Stomach (tissue), 9 donors: ENCODE results near the gene CNKSR1. TPM values are rescaled to one million over a fixed set of nuclear protein-coding genes. Genes with fewer than 3 reads are reported as not detected.

Experiments used
- DNase-seq, 2 donors: peaks; one replicate each; pipeline versions ENCODE4 v3.0.0 to v3.0.0-alpha.2; 2013 to 2019
- H3K27ac ChIP-seq, 5 donors: fragments of 200-600 bp in 4 of 5; sonication (generic) in 4 of 5; one replicate each; pipeline ENCODE4 v1.5.1; 2013 to 2019; ENCODE audit warnings: mild to moderate bottlenecking in 1 of 5, moderate library complexity in 1 of 5
- H3K27me3 ChIP-seq, 3 donors: fragments of 200-600 bp; sonication (generic); one replicate each; pipeline ENCODE4 v1.5.1; 2017 to 2019; ENCODE audit warnings: mixed run types in 1 of 3
- H3K36me3 ChIP-seq, 4 donors: fragments of 200-600 bp; sonication (generic); 1 replicate in 3 of 4; 2 replicates in 1 of 4; pipeline ENCODE4 v1.5.1; 2016 to 2019
- H3K4me1 ChIP-seq, 4 donors: fragments of 200-600 bp; sonication (generic); one replicate each; pipeline ENCODE4 v1.5.1; 2016 to 2019
- H3K4me3 ChIP-seq, 4 donors: fragments of 200-600 bp; sonication (generic) in 3 of 4; one replicate each; pipeline ENCODE4 v1.5.1; 2016 to 2019; ENCODE audit warnings: mild to moderate bottlenecking in 1 of 4
- H3K9me3 ChIP-seq, 4 donors: fragments of 200-600 bp; sonication (generic); one replicate each; pipeline ENCODE4 v1.5.1; 2016 to 2019
- CTCF ChIP-seq, 7 experiments: fragments of 450-650 bp in 4 of 7; fragments of 200-600 bp in 3 of 7; sonication (generic) in 3 of 7; IDR thresholded peaks; one replicate each; pipeline ENCODE4 v1.5.1; 2016 to 2019; ENCODE audit warnings: antibody characterized with exemption in 7 of 7, control low read depth in 2 of 7, mild to moderate bottlenecking in 1 of 7
- EP300 ChIP-seq: sonication (generic); formaldehyde crosslinking; IDR thresholded peaks from one replicate; pipeline ENCODE4 v1.6.1; 2017; ENCODE audit warnings: antibody characterized with exemption
- POLR2A ChIP-seq, 4 donors: fragments of 450-650 bp; IDR thresholded peaks; one replicate each; pipeline ENCODE4 v1.6.1; 2016; ENCODE audit warnings: antibody characterized with exemption in 4 of 4, control low read depth in 2 of 4, mild to moderate bottlenecking in 1 of 4, moderate library complexity in 1 of 4
- POLR2AphosphoS5 ChIP-seq, 3 donors: sonication (generic); formaldehyde crosslinking; IDR thresholded peaks; one replicate each; pipeline ENCODE4 v1.6.1; 2016; ENCODE audit warnings: antibody characterized with exemption in 3 of 3
- WGBS, 5 donors: extraction: QIAGEN DNeasy Blood & Tissue Kit in 3 of 5; methylation state at CpG; one replicate each; pipeline versions ENCODE4 v1.1.5 to v1.1.7; 2013 to 2018; 5-methylcytosine and 5-hydroxymethylcytosine counted together
- intact Hi-C: fragments of 100-400 bp; cut with DNase I; formaldehyde crosslinking; loops from one replicate; pipeline ENCODE4 v1.15.1; 2023; ENCODE audit warnings: low total_unique reads
- polyA plus RNA-seq, 3 donors: library from polyadenylated mRNA; stranded (reverse); fragments of 200-250 nt; gene quantifications; one replicate each; pipeline ENCODE4 v1.2.3, GENCODE V29; 2013
- total RNA-seq, 5 donors: library from RNA; depleted of rRNA; stranded (reverse); fragments of >200 nt; gene quantifications; one replicate each; pipeline versions ENCODE4 v1.1.0 to v1.2.3, GENCODE V29; 2014 to 2016
- donor health status: healthy with polysubstance abuse.
- donor health status: Bipolar disorder and iron deficiency.
- donor health status: healthy.

CNKSR1 gene
- total and polyA plus RNA-seq, 8 donors = 10.4 to 70.3 (median 21.1) TPM

GRCh38 chr1:26234644-26235370 is 57.5 kb downstream of the CNKSR1 start:
- peak overlapping the region; percentile 90 to 96 (median 92) for H3K27ac ChIP-seq
- WGBS, 5 donors = 1 to 3% (median 2%) methylated on average over 30 of the region's 30 CpGs
- no peaks in the 10 kb centered on the region for H3K27me3 ChIP-seq
- H3K4me3 ChIP-seq = peak overlapping the region; percentile 71 to 85 (median 72)
- no peak for TF ChIP-seq POLR2AphosphoS5 (IDR thresholded peaks at IDR 0.05)
- peak in 1 of 7 experiments; percentile 5 for TF ChIP-seq CTCF (IDR thresholded peaks at IDR 0.05)
- DNase-seq = peak in 1 of 2 donors; percentile 60
- no peaks in the 10 kb centered on the region for H3K9me3 ChIP-seq
- H3K36me3 ChIP-seq = no peaks in the 10 kb centered on the region
- intact Hi-C loops = no loop called here
- H3K4me1 ChIP-seq = peaks cover 9 to 30% (median 14%) of the 10 kb centered on the region in 4 donors

GRCh38 chr1:26237230-26237966 is 60.1 kb downstream of the CNKSR1 start:
- Histone ChIP-seq H3K9me3 (no peaks in the 10 kb centered on the region), H3K4me3 (no peak overlapping the region), H3K36me3 (peaks cover 0 to 6% (median 2%) of the 10 kb centered on the region in 4 donors), H3K27me3 (no peaks in the 10 kb centered on the region), H3K27ac (no peak overlapping the region), H3K4me1 (peaks cover 9 to 30% (median 14%) of the 10 kb centered on the region in 4 donors)
- intact Hi-C loops = no loop called here
- DNase-seq = no peak
- TF ChIP-seq EP300 (no peak), POLR2A (IDR thresholded peaks at IDR 0.05) (no peak), CTCF (IDR thresholded peaks at IDR 0.05) (no peak), POLR2AphosphoS5 (IDR thresholded peaks at IDR 0.05) (no peak)
- 51 to 63% (median 56%) methylated on average over 6 of the region's 6 CpGs for WGBS, 5 donors

Other genes with a start within 250 kb of the CNKSR1 start
- gene PAFAH2, start 179.4 kb upstream of the CNKSR1 start, total RNA-seq = 10 to 100 TPM in 3 of 5 donors, 1 to 10 TPM in 1, under 1 TPM in 1; 0.58 to 25.5 (median 14.9) TPM
- 10 to 100 TPM in 2 of 3 donors, 1 to 10 TPM in 1; 6.5 to 13.3 (median 12.8) TPM for gene PAFAH2, start 179.4 kb upstream of the CNKSR1 start, polyA plus RNA-seq
- 10 to 100 TPM in 1 of 5 donors, under 1 TPM in 1, not detected in 3; 0.18 to 26.3 TPM for gene EXTL1, start 155.7 kb upstream of the CNKSR1 start, total RNA-seq
- gene EXTL1, start 155.7 kb upstream of the CNKSR1 start, polyA plus RNA-seq = under 1 TPM in 2 of 3 donors, not detected in 1; 0.18 to 0.44 TPM
- gene SLC30A2, start 131.4 kb upstream of the CNKSR1 start, total RNA-seq = 1 to 10 TPM in 1 of 5 donors, not detected in 4; 2.0 TPM
- gene SLC30A2, start 131.4 kb upstream of the CNKSR1 start, polyA plus RNA-seq = under 1 TPM in 2 of 3 donors, not detected in 1; 0.30 to 0.46 TPM
- under 1 TPM in 1 of 5 donors, not detected in 4; 0.37 TPM for gene TRIM63, start 109.9 kb upstream of the CNKSR1 start, total RNA-seq
- 1 to 10 TPM in 1 of 3 donors, under 1 TPM in 2; 0.40 to 6.0 (median 0.44) TPM for gene TRIM63, start 109.9 kb upstream of the CNKSR1 start, polyA plus RNA-seq
- 10 to 100 TPM in 3 of 5 donors, 1 to 10 TPM in 2; 1.8 to 33.8 (median 11.0) TPM for gene PDIK1L, start 65.7 kb upstream of the CNKSR1 start, total RNA-seq
- 1 to 10 TPM; 2.6 to 4.1 (median 2.9) TPM for gene PDIK1L, start 65.7 kb upstream of the CNKSR1 start, polyA plus RNA-seq
- 10 to 100 TPM in 1 of 5 donors, 1 to 10 TPM in 1, not detected in 3; 1.3 to 15.6 TPM for gene FAM110D, start 18.4 kb upstream of the CNKSR1 start, total RNA-seq
- 1 to 10 TPM in 2 of 3 donors, under 1 TPM in 1; 1.00 to 2.7 (median 1.4) TPM for gene FAM110D, start 18.4 kb upstream of the CNKSR1 start, polyA plus RNA-seq
- gene C1orf232, start 8.5 kb upstream of the CNKSR1 start, total RNA-seq = not detected
- not detected for gene C1orf232, start 8.5 kb upstream of the CNKSR1 start, polyA plus RNA-seq
- gene ZNF593, start 7.6 kb upstream of the CNKSR1 start, total RNA-seq = 10 to 100 TPM in 4 of 5 donors, not detected in 1; 10.6 to 74.1 (median 39.3) TPM
- gene ZNF593, start 7.6 kb upstream of the CNKSR1 start, polyA plus RNA-seq = 100 to 1,000 TPM; 101 to 138 (median 133) TPM
- not detected for gene ZNF593OS, start 5.7 kb upstream of the CNKSR1 start, total RNA-seq
- under 1 TPM in 2 of 3 donors, not detected in 1; 0.30 to 0.76 TPM for gene ZNF593OS, start 5.7 kb upstream of the CNKSR1 start, polyA plus RNA-seq
- not detected for gene CATSPER4, start 13.1 kb downstream of the CNKSR1 start, total RNA-seq
- gene CATSPER4, start 13.1 kb downstream of the CNKSR1 start, polyA plus RNA-seq = not detected
- gene CEP85, start 56.7 kb downstream of the CNKSR1 start, total RNA-seq = 10 to 100 TPM in 3 of 5 donors, 1 to 10 TPM in 1, under 1 TPM in 1; 0.58 to 21.0 (median 10.3) TPM
- gene CEP85, start 56.7 kb downstream of the CNKSR1 start, polyA plus RNA-seq = 1 to 10 TPM; 2.1 to 5.3 (median 2.7) TPM
- gene SH3BGRL3, start 102.6 kb downstream of the CNKSR1 start, total RNA-seq = 100 to 1,000 TPM in 1 of 5 donors, 10 to 100 TPM in 3, 1 to 10 TPM in 1; 7.2 to 102 (median 29.5) TPM
- gene SH3BGRL3, start 102.6 kb downstream of the CNKSR1 start, polyA plus RNA-seq = 100 to 1,000 TPM; 142 to 267 (median 227) TPM
- 10 to 100 TPM in 3 of 5 donors, 1 to 10 TPM in 2; 7.3 to 12.9 (median 12.2) TPM for gene UBXN11, start 129.1 kb downstream of the CNKSR1 start, total RNA-seq
- 10 to 100 TPM; 14.4 to 26.3 (median 19.3) TPM for gene UBXN11, start 129.1 kb downstream of the CNKSR1 start, polyA plus RNA-seq
- gene CD52, start 140.5 kb downstream of the CNKSR1 start, total RNA-seq = 10 to 100 TPM in 2 of 5 donors, 1 to 10 TPM in 1, not detected in 2; 5.1 to 15.2 (median 10.7) TPM
- 10 to 100 TPM; 27.3 to 68.2 (median 48.7) TPM for gene CD52, start 140.5 kb downstream of the CNKSR1 start, polyA plus RNA-seq
- 10 to 100 TPM in 1 of 5 donors, 1 to 10 TPM in 3, under 1 TPM in 1; 0.92 to 12.7 (median 2.3) TPM for gene CRYBG2, start 176.6 kb downstream of the CNKSR1 start, total RNA-seq
- gene CRYBG2, start 176.6 kb downstream of the CNKSR1 start, polyA plus RNA-seq = 10 to 100 TPM in 1 of 3 donors, 1 to 10 TPM in 1, under 1 TPM in 1; 0.15 to 66.8 (median 4.0) TPM
- gene ZNF683, start 195.3 kb downstream of the CNKSR1 start, total RNA-seq = 1 to 10 TPM in 1 of 5 donors, not detected in 4; 3.6 TPM
- gene ZNF683, start 195.3 kb downstream of the CNKSR1 start, polyA plus RNA-seq = 1 to 10 TPM in 1 of 3 donors, under 1 TPM in 2; 0.25 to 1.5 (median 0.28) TPM
- gene LIN28A, start 233.3 kb downstream of the CNKSR1 start, total RNA-seq = not detected
- not detected for gene LIN28A, start 233.3 kb downstream of the CNKSR1 start, polyA plus RNA-seq